ENCODE data around the gene NEURL1. TPM values are rescaled to one million over a fixed set of nuclear protein-coding genes. Genes with fewer than 3 reads are reported as not detected.
"Not testable (repeated sequence)": the region's sequence is repeated elsewhere in the genome, so short reads cannot be mapped to it uniquely, and the experiment has no call there.

NEURL1 gene
- polyA plus RNA-seq, 1 experiment: 0.58 TPM

DNA sequence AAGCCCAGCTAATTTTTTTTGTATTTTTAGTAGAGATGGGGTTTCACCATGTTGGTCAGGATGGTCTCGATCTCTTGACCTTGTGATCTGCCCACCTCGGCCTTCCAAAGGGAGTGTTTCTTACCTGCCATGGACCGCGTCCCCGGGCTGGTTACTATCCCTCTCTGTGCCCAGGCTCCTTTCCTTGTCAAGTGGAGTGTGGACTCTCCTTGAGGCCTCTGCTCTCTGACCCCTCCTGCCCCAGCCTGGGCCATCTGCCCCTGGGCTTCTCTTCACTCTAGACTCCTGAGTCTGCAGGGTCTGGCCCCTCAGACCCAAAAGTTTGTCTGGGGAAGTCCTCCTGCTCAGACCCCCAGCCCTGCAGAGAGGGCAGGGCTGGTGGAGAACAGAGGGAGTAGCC is 20.7 kb downstream of the NEURL1 start:
- CTCF ChIA-PET: interaction anchor here (0.6 kb wide), 1 partner anchor 21 kb away, joined by 3 read pairs; no protein-coding TSS in a partner anchor
- peaks cover 16% of the 10 kb centered on the region for H3K27me3 ChIP-seq (ENCODE audit: control insufficient read depth, insufficient read depth, low read length)
- TF ChIP-seq, protein P1, sequence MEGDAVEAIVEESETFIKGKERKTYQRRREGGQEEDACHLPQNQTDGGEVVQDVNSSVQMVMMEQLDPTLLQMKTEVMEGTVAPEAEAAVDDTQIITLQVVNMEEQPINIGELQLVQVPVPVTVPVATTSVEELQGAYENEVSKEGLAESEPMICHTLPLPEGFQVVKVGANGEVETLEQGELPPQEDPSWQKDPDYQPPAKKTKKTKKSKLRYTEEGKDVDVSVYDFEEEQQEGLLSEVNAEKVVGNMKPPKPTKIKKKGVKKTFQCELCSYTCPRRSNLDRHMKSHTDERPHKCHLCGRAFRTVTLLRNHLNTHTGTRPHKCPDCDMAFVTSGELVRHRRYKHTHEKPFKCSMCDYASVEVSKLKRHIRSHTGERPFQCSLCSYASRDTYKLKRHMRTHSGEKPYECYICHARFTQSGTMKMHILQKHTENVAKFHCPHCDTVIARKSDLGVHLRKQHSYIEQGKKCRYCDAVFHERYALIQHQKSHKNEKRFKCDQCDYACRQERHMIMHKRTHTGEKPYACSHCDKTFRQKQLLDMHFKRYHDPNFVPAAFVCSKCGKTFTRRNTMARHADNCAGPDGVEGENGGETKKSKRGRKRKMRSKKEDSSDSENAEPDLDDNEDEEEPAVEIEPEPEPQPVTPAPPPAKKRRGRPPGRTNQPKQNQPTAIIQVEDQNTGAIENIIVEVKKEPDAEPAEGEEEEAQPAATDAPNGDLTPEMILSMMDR (IDR thresholded peaks at IDR 0.05; ENCODE audit: insufficient read depth, low read depth, low read length): no peak
- no peak for DNase-seq (ENCODE audit: low read depth)
- no peaks in the 10 kb centered on the region for H3K36me3 ChIP-seq (ENCODE audit: control insufficient read depth, insufficient read depth, low read length)
- POLR2A ChIA-PET: no interaction called here
- H3K4me3 ChIP-seq (ENCODE audit: low read depth, low read length): no peak overlapping the region

DNA sequence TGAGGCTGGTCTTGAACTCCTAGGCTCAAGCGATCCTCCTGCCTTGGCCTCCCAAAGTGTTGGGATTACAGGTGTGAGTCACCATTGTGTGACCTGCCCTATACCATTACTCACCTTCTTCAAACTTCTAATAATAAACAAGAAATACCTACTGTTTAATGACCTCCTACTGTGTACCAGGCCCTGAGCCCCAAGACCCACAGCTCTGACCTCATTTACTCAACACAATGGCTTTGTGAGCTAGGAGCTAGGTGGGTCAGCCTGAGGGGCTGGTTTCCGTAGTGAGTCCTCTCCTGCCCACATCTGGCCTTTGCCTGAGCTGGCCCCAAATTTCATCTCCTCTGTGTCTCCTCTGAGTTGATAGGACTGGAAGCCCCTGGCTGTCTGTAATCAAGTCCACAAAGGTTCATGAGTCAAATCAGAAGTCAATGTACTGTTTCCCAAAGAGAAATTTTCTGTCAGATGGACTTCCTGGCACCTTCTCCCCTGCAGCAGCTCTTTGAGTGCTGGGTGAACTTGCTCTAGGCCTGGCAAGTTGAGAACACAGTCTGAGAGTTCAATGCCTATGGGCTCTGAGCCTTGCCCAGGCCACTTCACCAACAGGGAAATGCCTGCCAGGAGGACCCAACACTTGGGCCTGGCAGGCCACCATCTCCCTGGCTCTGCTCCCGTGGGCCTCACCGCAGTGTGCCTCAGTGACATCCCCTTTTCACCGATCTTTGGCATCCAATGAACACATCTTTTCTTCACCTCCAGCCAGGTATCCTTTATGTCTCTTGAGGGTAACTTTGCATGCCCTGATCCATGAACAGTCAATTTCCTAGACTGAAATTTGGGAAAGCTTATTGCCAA is 24.0 kb downstream of the NEURL1 start:
- ChIA-PET CTCF (interaction anchor here (0.7 to 1.1 kb wide), 2 partner anchors 24 kb away, joined by 3 read pairs; partner anchors contain the start of gene NEURL1), POLR2A (no interaction called here)
- H3K27me3 ChIP-seq (ENCODE audit: control insufficient read depth, insufficient read depth, low read length): no peaks in the 10 kb centered on the region; the same call in none of the 2 replicates
- H3K36me3 ChIP-seq (ENCODE audit: control insufficient read depth, insufficient read depth, low read length): no peaks in the 10 kb centered on the region
- H3K4me3 ChIP-seq (ENCODE audit: low read depth, low read length): no peak overlapping the region
- TF ChIP-seq, protein P1 (IDR thresholded peaks at IDR 0.05; ENCODE audit: insufficient read depth, low read depth, low read length): no peak
- no peak for DNase-seq (ENCODE audit: low read depth)

DNA sequence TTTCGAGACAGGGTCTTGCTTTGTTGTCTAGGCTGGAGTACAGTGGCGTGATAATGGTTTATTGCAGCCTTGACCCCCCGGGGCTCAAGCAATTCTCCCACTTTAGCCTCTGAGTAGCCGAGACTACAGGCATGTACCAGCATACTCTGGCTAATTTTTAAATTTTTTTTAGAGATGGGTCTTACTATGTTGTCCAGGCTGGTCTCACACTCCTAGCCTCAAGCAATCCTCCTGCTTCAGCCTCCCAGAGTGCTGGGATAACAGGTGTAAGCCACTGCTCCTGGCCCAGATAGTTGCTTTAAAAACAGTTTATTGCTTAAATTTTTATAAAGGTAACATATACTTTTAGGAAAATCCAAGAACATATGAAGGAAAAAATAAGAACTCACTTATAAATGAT is 26.3 kb downstream of the NEURL1 start:
- ChIA-PET CTCF (no interaction called here), POLR2A (no interaction called here)
- Histone ChIP-seq H3K27me3 (ENCODE audit: control insufficient read depth, insufficient read depth, low read length) (no peaks in the 10 kb centered on the region; the same call in none of the 2 replicates), H3K4me3 (ENCODE audit: low read depth, low read length) (no peak overlapping the region), H3K36me3 (ENCODE audit: control insufficient read depth, insufficient read depth, low read length) (no peaks in the 10 kb centered on the region)
- TF ChIP-seq, protein P1 (IDR thresholded peaks at IDR 0.05; ENCODE audit: insufficient read depth, low read depth, low read length): no peak
- no peak for DNase-seq (ENCODE audit: low read depth)

DNA sequence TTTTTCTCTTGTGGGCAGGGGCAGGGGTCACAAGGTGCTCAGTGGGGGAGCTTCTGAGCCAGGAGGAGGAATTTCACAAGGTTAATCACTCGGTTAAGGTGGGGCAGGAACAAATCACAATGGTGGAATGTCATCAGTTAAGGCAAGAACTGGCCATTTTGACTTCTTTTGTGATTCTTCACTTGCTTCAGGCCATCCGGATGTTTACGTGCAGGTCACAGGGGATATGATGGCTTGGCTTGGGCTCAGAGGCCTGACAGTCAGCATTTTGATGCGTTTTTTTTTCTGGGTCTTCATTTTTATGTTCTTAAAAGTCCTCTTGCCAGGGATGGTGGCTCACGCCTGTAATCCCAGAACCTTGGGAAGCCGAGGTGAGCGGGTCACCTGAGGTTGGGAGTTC is 28.5 kb downstream of the NEURL1 start:
- POLR2A ChIA-PET; DNase-seq (ENCODE audit: low read depth); H3K36me3 ChIP-seq (ENCODE audit: control insufficient read depth, insufficient read depth, low read length); CTCF ChIA-PET; H3K27me3 ChIP-seq (ENCODE audit: control insufficient read depth, insufficient read depth, low read length); H3K4me3 ChIP-seq (ENCODE audit: low read depth, low read length): not testable (repeated sequence)

DNA sequence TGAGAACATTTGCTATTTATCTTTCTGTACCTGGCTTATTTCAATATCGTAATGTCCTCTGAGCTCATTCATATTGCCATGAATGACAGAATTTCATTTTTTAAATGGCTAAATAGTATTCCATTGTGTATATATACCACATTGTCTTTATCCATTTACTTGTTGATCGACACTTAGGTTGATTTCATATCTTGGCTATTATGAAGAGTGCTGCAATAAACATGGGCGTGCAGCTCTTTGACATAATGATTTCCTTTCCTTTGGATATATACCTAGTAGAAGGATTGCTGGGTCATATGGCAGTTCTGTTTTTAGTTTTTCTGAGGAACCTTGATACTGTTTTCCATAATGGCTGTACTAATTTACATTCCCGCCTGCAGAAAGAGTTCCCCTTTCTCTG is 30.2 kb downstream of the NEURL1 start:
- no peaks in the 10 kb centered on the region; the same call in 1 of the 2 replicates for H3K27me3 ChIP-seq (ENCODE audit: control insufficient read depth, insufficient read depth, low read length)
- ChIA-PET CTCF (interaction anchor here (1.0 to 1.2 kb wide), 2 partner anchors 16 to 19 kb away, joined by 3 read pairs; no protein-coding TSS in a partner anchor), POLR2A (interaction anchor here (0.6 kb wide), 1 partner anchor 20 kb away, joined by 3 read pairs; no protein-coding TSS in a partner anchor)
- no peaks in the 10 kb centered on the region for H3K36me3 ChIP-seq (ENCODE audit: control insufficient read depth, insufficient read depth, low read length)
- DNase-seq (ENCODE audit: low read depth): no peak
- no peak overlapping the region for H3K4me3 ChIP-seq (ENCODE audit: low read depth, low read length)
- TF ChIP-seq, protein P1 (IDR thresholded peaks at IDR 0.05; ENCODE audit: insufficient read depth, low read depth, low read length): no peak
